Upper lobe of left lung (tissue), 6 donors: ENCODE data around the gene NFKB2. TPM values are rescaled to one million over a fixed set of nuclear protein-coding genes. Genes with fewer than 3 reads are reported as not detected.

Experiments
- ATAC-seq, 2 donors: fragments of 200-7000 bp; cut with Tn5 transposase; one replicate each; pipeline ENCODE4 v1.9.1; 2022; ENCODE audit warnings: mild to moderate bottlenecking in 2 of 2, moderate library complexity in 2 of 2; ENCODE audit not compliant: low FRiP score in 2 of 2
- DNase-seq, 2 donors: peaks; one replicate each; pipeline ENCODE4 v3.0.0-alpha.2; 2019 to 2020
- H3K27ac ChIP-seq, 4 donors: fragments of 200-600 bp; sonication (generic); one replicate each; pipeline ENCODE4 v1.5.1; 2016 to 2019
- H3K27me3 ChIP-seq, 4 donors: fragments of 200-600 bp; sonication (generic); one replicate each; pipeline ENCODE4 v1.5.1; 2017 to 2019
- H3K36me3 ChIP-seq, 4 donors: fragments of 200-600 bp; sonication (generic); one replicate each; pipeline ENCODE4 v1.5.1; 2016 to 2019
- H3K4me1 ChIP-seq, 4 donors: fragments of 200-600 bp; sonication (generic); one replicate each; pipeline ENCODE4 v1.5.1; 2018 to 2019
- H3K4me3 ChIP-seq, 4 donors: fragments of 200-600 bp; sonication (generic); one replicate each; pipeline ENCODE4 v1.5.1; 2017 to 2019; ENCODE audit warnings: mild to moderate bottlenecking in 2 of 4, moderate library complexity in 1 of 4
- H3K9me3 ChIP-seq, 4 donors: fragments of 200-600 bp; sonication (generic); one replicate each; pipeline ENCODE4 v1.5.1; 2018 to 2019
- EP300 ChIP-seq, 4 donors: sonication (generic); formaldehyde crosslinking; IDR thresholded peaks; one replicate each; pipeline ENCODE4 v1.5.1; 2017; ENCODE audit warnings: antibody characterized with exemption in 4 of 4, control low read depth in 2 of 4
- POLR2A ChIP-seq, 4 donors: fragments of 450-650 bp; IDR thresholded peaks; one replicate each; pipeline ENCODE4 v1.5.1; 2016 to 2017; ENCODE audit warnings: antibody characterized with exemption in 4 of 4, mild to moderate bottlenecking in 2 of 4
- POLR2AphosphoS5 ChIP-seq, 2 donors: sonication (generic); formaldehyde crosslinking; IDR thresholded peaks; one replicate each; pipeline ENCODE4 v1.5.1; 2017; ENCODE audit warnings: antibody characterized with exemption in 2 of 2
- WGBS, 2 donors: methylation state at CpG; one replicate each; pipeline ENCODE4 v1.1.5; 2017 to 2018; 5-methylcytosine and 5-hydroxymethylcytosine counted together
- total RNA-seq, 6 donors: library from RNA; depleted of rRNA in 4 of 6; stranded (reverse); fragments of >200 nt in 4 of 6; gene quantifications; one replicate each; pipeline versions ENCODE4 v1.1.0 to v1.2.1, GENCODE V29; 2016 to 2021
- TF ChIP-seq, protein P1 (sequence below), 6 experiments: fragments of 450-650 bp in 4 of 6; fragments of 200-600 bp in 2 of 6; sonication (generic) in 2 of 6; IDR thresholded peaks; one replicate each; pipeline ENCODE4 v1.5.1; 2016 to 2019; ENCODE audit warnings: antibody characterized with exemption in 6 of 6
- donor health status: DM: no; HTN: no; CAD: no; lungs with moderate emphysema.
- donor health status: DM: no; HTN: yes; CAD: no; lungs with severe emphysema.

The NFKB2 gene
- total RNA-seq, 6 donors from 2014 or later = 31.2 to 67.6 (median 41.2) TPM

DNA sequence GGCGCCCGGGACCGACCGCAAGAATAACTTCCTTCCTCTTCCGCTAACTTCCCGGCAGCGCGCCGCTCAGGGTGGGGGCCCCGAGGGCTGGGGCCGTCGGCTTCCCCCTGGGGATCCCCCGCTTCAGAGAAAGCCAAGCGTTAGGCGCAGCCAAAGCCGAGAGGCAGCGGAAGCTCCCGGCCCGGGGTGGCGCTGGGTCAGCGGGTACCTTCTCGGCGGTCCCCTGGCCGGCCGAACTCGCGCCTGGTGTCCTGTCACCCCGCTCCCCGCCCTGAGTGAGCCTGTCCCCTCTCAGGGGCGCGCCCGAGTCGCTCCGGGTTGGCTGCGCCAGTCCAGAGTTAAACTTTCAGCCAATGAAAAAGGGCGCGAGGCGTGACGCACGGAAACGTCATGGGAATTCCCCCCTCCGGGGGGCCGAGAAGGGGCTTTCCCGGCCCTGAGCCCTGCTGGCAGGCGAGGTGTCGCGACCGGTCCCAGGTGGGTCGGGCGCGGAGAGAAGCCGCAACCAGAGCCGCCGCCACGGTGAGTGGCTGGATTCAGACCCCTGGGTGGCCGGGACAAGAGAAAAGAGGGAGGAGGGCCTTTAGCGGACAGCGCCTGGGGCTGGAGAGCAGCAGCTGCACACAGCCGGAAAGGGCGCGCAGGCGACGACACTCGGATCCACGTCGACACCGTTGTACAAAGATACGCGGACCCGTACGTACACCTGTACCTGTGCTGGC lies 1.3 kb upstream of the NFKB2 start:
- H3K36me3 ChIP-seq = peaks cover 0 to 19% (median 16%) of the 10 kb centered on the region in 4 donors
- ATAC-seq (peak; percentile 93 to 95), DNase-seq (peak; percentile 95 to 98)
- no peaks in the 10 kb centered on the region for H3K27me3 ChIP-seq
- TF ChIP-seq EP300 (IDR thresholded peaks at IDR 0.05) = peak in 3 of 4 donors; percentile 60 to 82 (median 79)
- peak; percentile 62 to 96 (median 82) for TF ChIP-seq POLR2A (IDR thresholded peaks at IDR 0.05)
- peak; percentile 93 for TF ChIP-seq POLR2AphosphoS5 (IDR thresholded peaks at IDR 0.05)
- TF ChIP-seq, protein P1, sequence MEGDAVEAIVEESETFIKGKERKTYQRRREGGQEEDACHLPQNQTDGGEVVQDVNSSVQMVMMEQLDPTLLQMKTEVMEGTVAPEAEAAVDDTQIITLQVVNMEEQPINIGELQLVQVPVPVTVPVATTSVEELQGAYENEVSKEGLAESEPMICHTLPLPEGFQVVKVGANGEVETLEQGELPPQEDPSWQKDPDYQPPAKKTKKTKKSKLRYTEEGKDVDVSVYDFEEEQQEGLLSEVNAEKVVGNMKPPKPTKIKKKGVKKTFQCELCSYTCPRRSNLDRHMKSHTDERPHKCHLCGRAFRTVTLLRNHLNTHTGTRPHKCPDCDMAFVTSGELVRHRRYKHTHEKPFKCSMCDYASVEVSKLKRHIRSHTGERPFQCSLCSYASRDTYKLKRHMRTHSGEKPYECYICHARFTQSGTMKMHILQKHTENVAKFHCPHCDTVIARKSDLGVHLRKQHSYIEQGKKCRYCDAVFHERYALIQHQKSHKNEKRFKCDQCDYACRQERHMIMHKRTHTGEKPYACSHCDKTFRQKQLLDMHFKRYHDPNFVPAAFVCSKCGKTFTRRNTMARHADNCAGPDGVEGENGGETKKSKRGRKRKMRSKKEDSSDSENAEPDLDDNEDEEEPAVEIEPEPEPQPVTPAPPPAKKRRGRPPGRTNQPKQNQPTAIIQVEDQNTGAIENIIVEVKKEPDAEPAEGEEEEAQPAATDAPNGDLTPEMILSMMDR (IDR thresholded peaks at IDR 0.05) = peak in 5 of 6 experiments; percentile 20 to 98 (median 97)
- H3K9me3 ChIP-seq = no peaks in the 10 kb centered on the region
- peaks cover 39 to 50% (median 43%) of the 10 kb centered on the region in 4 donors for H3K4me1 ChIP-seq
- H3K27ac ChIP-seq = peak overlapping the region; percentile 94 to 97 (median 96)
- 0% methylated on average over 36 of the region's 71 CpGs; no CpG with 5 or more reads in 1 of the 2 donors for WGBS, 2 donors
- H3K4me3 ChIP-seq = peak overlapping the region; percentile 61 to 82 (median 68)

DNA sequence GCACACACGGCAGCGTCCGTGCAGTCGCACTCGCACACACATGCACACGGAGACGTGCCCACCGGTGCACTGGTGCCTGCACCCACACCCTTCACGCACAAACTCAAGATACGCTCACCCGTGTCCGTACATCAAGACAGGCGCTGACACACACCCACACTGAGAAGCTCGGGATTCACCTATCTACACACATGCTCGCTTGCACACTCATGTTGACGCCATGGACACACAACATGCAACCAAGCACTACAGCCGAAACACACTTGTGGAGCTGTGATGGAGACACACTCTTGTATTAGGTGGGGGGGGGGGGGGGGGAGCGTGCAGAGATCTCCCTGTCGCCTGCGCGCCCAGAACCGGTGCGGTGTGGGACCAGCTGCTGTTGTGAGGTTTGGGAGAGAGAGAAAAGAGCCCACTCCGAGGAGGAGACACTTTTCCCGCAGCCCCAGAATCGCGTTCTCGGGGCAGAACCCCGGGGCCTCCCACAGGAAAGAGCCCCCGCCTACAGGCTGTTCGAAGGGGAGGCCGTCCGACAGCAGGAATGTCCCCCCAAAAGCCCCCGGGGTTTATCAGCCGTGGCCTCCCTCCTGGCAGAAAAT lies 605 bp upstream of the NFKB2 start:
- ATAC-seq (peak; percentile 0), DNase-seq (peak; percentile 37 to 87)
- no peak for TF ChIP-seq POLR2A (IDR thresholded peaks at IDR 0.05)
- TF ChIP-seq EP300 (IDR thresholded peaks at IDR 0.05) = no peak
- TF ChIP-seq POLR2AphosphoS5 (IDR thresholded peaks at IDR 0.05) = no peak
- TF ChIP-seq, protein P1 (IDR thresholded peaks at IDR 0.05) = no peak
- peak overlapping the region; percentile 94 to 97 (median 96) for H3K27ac ChIP-seq
- peaks cover 42 to 56% (median 48%) of the 10 kb centered on the region in 4 donors for H3K4me1 ChIP-seq
- 0% methylated on average over 3 to 35 of the region's 35 CpGs for WGBS, 2 donors
- no peaks in the 10 kb centered on the region for H3K27me3 ChIP-seq
- peak overlapping the region; percentile 61 to 82 (median 68) for H3K4me3 ChIP-seq
- no peaks in the 10 kb centered on the region for H3K9me3 ChIP-seq
- peaks cover 0 to 21% (median 17%) of the 10 kb centered on the region in 4 donors for H3K36me3 ChIP-seq

DNA sequence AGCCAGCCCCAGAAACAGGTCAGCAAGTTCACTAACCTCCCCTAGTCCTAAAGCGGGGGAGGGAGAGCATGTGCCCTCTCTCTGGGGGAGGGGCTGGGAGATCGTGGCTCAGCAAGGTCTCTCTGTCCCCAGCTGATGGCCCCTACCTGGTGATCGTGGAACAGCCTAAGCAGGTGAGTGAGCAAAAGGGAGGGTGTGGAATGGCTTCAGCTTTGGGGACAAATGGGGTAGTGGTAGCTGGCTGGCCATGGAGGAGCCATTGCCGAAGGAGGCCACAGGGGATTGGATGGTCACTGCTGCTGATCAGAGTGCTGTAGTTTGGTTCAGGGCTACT lies 779 bp downstream of the NFKB2 start:
- Histone ChIP-seq H3K27ac (peak overlapping the region; percentile 94 to 97 (median 96)), H3K36me3 (peaks cover under 1 to 35% (median 30%) of the 10 kb centered on the region in 4 donors), H3K4me3 (peak overlapping the region; percentile 61 to 82 (median 68)), H3K9me3 (no peaks in the 10 kb centered on the region), H3K27me3 (no peaks in the 10 kb centered on the region), H3K4me1 (peaks cover 43 to 63% (median 49%) of the 10 kb centered on the region in 4 donors)
- DNase-seq (no peak), ATAC-seq (no peak)
- WGBS, 2 donors = 54 to 89% methylated on average over 2 of the region's 4 CpGs
- no peak for TF ChIP-seq POLR2A (IDR thresholded peaks at IDR 0.05)
- no peak for TF ChIP-seq POLR2AphosphoS5 (IDR thresholded peaks at IDR 0.05)
- TF ChIP-seq, protein P1 (IDR thresholded peaks at IDR 0.05) = no peak
- TF ChIP-seq EP300 (IDR thresholded peaks at IDR 0.05) = no peak

DNA sequence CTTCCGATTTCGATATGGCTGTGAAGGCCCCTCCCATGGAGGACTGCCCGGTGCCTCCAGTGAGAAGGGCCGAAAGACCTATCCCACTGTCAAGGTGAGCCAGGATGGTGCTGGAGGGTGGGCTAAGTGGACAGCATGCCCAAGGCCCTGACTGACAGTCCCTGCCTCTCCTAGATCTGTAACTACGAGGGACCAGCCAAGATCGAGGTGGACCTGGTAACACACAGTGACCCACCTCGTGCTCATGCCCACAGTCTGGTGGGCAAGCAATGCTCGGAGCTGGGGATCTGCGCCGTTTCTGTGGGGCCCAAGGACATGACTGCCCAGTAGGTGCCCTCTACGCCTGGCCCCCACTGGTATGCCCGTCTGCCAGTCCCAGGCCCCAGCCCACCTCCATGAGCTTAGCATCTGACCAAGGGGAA lies 1.2 kb downstream of the NFKB2 start:
- Histone ChIP-seq H3K36me3 (peaks cover 5 to 39% (median 34%) of the 10 kb centered on the region in 4 donors), H3K27me3 (no peaks in the 10 kb centered on the region), H3K4me3 (peak overlapping the region in 2 of 4 donors; percentile 61 to 70), H3K27ac (peak overlapping the region; percentile 94 to 97 (median 96)), H3K9me3 (no peaks in the 10 kb centered on the region), H3K4me1 (peaks cover 43 to 63% (median 49%) of the 10 kb centered on the region in 4 donors)
- ATAC-seq = no peak
- TF ChIP-seq POLR2AphosphoS5 (IDR thresholded peaks at IDR 0.05) (no peak), EP300 (IDR thresholded peaks at IDR 0.05) (no peak), POLR2A (IDR thresholded peaks at IDR 0.05) (no peak)
- TF ChIP-seq, protein P1 (IDR thresholded peaks at IDR 0.05) = no peak
- DNase-seq = no peak
- 77 to 93% methylated on average over 5 to 8 of the region's 12 CpGs for WGBS, 2 donors
